Activated CD4-positive, alpha-beta memory T cell treated with anti-CD3 and anti-CD28 coated beads for 36 hours (primary cell): Measurements from ENCODE around the gene RPS21. TPM values are rescaled to one million over a fixed set of nuclear protein-coding genes. Genes with fewer than 3 reads are reported as not detected.
"Not testable (repeated sequence)": the region's sequence is repeated elsewhere in the genome, so short reads cannot be mapped to it uniquely, and the experiment has no call there.

Experiments
- CTCF ChIA-PET: fragments of 350-600 bp; sonication (Branson Sonifier 250); formaldehyde crosslinking; loops from one replicate; lab custom pipeline; 2021; ENCODE audit warnings: antibody characterized with exemption, inconsistent platforms; lab: Charles Lee
- POLR2A ChIA-PET: fragments of 350-600 bp; sonication (Branson Sonifier 250); formaldehyde crosslinking; loops from one replicate; lab custom pipeline; 2021; ENCODE audit warnings: antibody characterized with exemption; lab: Charles Lee
- DNase-seq: peaks from one replicate; pipeline ENCODE4 v3.0.0-alpha.2; 2020
- H3K27ac Mint-ChIP-seq: one replicate; pipeline ENCODE4 v1.8.0; 2021; ENCODE audit warnings: mixed read lengths
- H3K27me3 Mint-ChIP-seq: one replicate; pipeline ENCODE4 v1.8.0; 2021; ENCODE audit warnings: mixed read lengths
- H3K36me3 Mint-ChIP-seq: one replicate; pipeline ENCODE4 v1.8.0; 2021; ENCODE audit warnings: mixed read lengths
- H3K4me1 Mint-ChIP-seq: one replicate; pipeline ENCODE4 v1.8.0; 2021; ENCODE audit warnings: low read depth, mixed read lengths
- H3K4me3 Mint-ChIP-seq: one replicate; pipeline ENCODE4 v1.8.0; 2021; ENCODE audit warnings: mild to moderate bottlenecking, mixed read lengths
- H3K9me3 Mint-ChIP-seq: one replicate; pipeline ENCODE4 v1.8.0; 2021; ENCODE audit warnings: mixed read lengths
- intact Hi-C: fragments of 100-400 bp; cut with micrococcal nuclease; formaldehyde crosslinking; loops from one replicate; pipeline ENCODE4 v1.15.1; 2023
- total RNA-seq, 2 experiments: library from RNA; stranded (reverse); gene quantifications; one replicate each; pipeline ENCODE4 v1.2.3, GENCODE V29; 2021

Gene RPS21
- total RNA-seq, 2 experiments from 2014 or later: 2,488 to 2,529 TPM

DNA sequence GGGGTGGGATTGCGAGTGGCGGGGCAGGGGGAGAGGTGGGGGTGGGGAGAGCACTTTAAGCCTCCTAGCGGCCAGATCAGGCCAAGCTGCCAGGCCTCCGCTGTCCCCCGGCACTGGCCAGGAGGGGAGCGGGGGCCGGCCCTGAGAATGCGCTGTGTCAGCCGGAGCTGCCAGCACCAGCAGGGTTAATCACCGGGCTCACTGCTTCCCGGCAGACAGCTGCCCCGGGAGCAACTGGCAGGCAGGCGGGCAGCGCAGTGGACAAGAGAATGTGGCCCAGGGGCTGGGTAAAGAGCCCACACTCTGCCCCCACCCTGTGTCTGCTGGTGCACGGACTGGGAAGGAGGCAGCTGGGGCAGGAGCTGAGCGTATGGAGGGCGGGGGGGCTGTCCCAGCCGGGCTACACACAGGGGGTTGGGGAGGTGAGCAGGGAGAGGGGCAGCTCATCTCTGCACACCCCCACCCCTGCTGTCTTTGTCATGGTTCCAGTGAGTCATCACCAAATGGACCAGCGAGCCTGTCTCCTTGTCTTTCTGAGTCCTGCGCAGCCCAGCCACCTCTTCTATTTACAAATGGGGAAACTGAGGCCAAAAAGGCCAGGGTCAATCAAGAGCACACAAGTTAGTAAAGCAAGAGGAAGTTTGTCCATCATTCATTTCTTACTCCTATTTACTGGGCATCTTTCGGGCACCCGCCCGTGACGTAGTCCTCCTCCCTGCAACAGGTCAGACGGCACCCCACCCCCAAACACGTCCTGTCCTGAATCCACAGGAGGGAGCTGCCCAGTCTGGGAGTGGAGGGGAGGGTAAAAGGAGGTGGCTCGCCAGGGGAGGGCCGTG is 17.7 kb upstream of the RPS21 start:
- peaks cover 2% of the 10 kb centered on the region for H3K4me1 Mint-ChIP-seq
- intact Hi-C loops: no loop called here
- ChIA-PET POLR2A (interaction anchor here (1.0 kb wide), 1 partner anchor 12 kb away, joined by 3 read pairs; no protein-coding TSS in a partner anchor), CTCF (interaction anchor here (0.9 to 2.2 kb wide), 6 partner anchors 13 to 531 kb away, joined by 3 to 15 read pairs (median 4); no protein-coding TSS in a partner anchor)
- no peak overlapping the region for H3K27ac Mint-ChIP-seq
- DNase-seq: no peak
- H3K4me3 Mint-ChIP-seq: no peak overlapping the region
- H3K36me3 Mint-ChIP-seq: no peaks in the 10 kb centered on the region
- no peaks in the 10 kb centered on the region for H3K9me3 Mint-ChIP-seq
- peaks cover 24% of the 10 kb centered on the region for H3K27me3 Mint-ChIP-seq

DNA sequence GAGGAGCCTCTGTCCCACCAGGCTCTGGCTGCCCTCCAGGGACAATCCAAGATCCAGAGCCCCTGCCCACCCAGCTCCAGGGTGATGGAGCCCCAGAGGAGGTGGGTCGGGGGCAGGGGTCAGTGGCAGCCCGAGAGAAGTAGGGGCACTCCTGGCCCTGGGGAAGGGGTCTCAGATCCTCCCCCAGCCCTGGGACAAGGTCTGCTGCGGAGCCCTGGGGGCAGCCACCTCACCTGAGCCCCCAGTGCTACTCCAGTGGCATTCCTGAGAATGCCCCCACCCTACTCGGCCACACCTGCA is 17.1 kb upstream of the RPS21 start:
- intact Hi-C loops: no loop called here
- POLR2A ChIA-PET: no interaction called here

DNA sequence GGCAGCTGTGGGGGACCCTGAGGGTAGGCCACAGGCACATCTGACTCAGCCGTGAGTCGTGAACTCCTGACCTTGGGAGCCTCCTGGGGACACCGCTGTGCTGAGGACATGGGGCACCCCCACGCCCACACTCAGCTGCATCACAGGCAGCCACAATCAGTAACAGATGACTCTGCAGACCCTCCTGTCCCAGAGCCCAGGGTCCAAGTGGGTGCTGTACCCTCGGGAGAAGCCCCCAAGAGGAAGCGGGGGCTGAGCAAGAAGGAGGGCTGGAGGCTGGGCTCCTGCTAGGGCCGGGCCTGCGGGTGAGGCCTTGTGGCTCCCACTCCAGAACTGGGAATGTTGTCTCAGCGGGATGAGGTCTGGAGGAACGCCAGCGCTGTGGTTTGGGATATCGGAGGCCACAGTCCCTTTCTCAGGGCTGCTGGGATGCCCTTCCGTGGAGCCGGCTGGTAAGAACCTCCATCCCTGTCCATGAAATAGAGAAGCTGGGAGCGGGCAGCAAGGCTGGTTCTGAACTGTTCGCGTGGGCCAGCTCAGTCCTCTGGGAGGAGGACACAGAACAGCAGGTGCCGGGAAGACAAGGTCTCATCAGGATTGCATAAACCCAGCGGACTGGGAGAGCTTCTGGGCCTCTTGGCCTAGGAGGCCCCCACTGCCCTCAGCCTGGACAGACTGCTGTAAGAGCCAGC is 16.6 kb upstream of the RPS21 start:
- DNase-seq: peak; percentile 58
- CTCF ChIA-PET: no interaction called here
- H3K27ac Mint-ChIP-seq: no peak overlapping the region

More for the DNA sequence above, 17.1 kb upstream of the RPS21 start:
- no peaks in the 10 kb centered on the region for H3K9me3 Mint-ChIP-seq
- CTCF ChIA-PET: no interaction called here
- DNase-seq: no peak
- H3K36me3 Mint-ChIP-seq: no peaks in the 10 kb centered on the region
- no peak overlapping the region for H3K27ac Mint-ChIP-seq
- H3K4me3 Mint-ChIP-seq: no peak overlapping the region
- H3K27me3 Mint-ChIP-seq: peaks cover 22% of the 10 kb centered on the region
- H3K4me1 Mint-ChIP-seq: peaks cover 2% of the 10 kb centered on the region

DNA sequence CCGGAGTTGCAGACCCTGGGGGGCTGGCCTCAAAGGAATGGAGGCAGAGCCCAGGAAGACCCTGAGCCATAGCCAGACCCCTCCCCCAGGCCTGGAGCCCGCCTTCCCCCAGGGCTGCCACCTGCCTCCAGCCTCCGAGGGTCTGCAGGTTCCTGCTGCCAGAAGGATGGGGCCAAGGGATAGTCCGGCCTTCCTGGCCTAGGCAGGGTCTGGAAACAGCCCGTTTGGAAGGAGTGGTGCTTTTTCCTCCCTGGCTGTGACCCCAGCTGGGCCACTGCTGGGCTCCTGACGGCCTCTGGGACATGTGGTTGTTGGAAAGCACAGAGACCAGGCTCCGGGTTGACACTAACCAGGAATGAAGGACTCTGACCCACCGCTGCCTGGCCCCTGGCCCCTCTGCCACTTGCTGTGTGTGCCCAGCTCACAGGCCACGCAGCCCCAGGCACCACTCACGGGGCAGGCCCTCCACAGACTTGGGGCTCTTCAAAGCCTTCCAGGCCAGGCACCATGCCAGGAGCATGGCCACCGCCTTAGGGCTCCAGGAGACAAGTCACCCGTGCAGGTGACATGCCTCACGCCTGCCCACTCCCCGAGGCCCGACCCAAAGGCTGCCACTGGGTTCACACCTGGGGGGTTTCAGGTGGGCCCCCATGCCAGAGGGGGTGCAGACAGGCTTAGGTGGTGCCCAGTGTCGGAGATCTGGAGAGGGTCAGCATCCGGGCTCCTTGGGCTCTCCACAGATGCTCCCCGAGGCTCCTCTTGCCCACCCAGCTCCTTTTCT is 15.9 kb upstream of the RPS21 start:
- CTCF ChIA-PET: no interaction called here
- Mint-ChIP-seq H3K4me1 (peaks cover 2% of the 10 kb centered on the region), H3K36me3 (no peaks in the 10 kb centered on the region), H3K27me3 (peaks cover 12% of the 10 kb centered on the region), H3K4me3 (no peak overlapping the region), H3K27ac (no peak overlapping the region), H3K9me3 (no peaks in the 10 kb centered on the region)
- intact Hi-C loops: no loop called here
- no peak for DNase-seq
- POLR2A ChIA-PET: no interaction called here

More for the DNA sequence above, 16.6 kb upstream of the RPS21 start:
- intact Hi-C loops: no loop called here
- POLR2A ChIA-PET: no interaction called here
- Mint-ChIP-seq H3K36me3 (no peaks in the 10 kb centered on the region), H3K27me3 (peaks cover 17% of the 10 kb centered on the region), H3K4me3 (no peak overlapping the region), H3K4me1 (peaks cover 2% of the 10 kb centered on the region), H3K9me3 (no peaks in the 10 kb centered on the region)

DNA sequence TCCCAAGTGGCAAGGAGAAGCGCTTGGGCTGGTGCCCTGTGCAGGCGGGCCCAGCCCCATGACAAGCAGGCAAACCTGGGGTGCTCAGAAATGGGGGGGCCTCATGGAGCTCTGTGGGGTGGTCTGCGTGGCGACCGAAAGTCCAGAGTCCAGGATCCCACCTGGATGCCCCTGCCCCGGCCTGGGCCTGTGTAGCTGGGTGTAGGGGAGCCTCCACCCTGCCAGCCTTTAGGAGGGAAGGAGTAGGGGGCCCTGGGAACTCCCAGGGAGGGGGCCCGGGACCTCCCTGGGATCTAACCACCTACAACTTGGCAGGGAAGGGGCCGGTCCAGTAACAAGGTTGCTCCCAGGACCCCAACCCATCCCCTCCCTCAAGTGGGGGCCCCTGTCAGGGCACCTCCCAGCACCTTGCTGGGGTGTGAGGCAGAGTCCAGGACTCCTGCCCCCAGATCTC is 15.3 kb upstream of the RPS21 start:
- Mint-ChIP-seq H3K4me3 (no peak overlapping the region), H3K4me1 (peaks cover 2% of the 10 kb centered on the region), H3K27ac (no peak overlapping the region), H3K36me3 (no peaks in the 10 kb centered on the region), H3K9me3 (no peaks in the 10 kb centered on the region), H3K27me3 (peaks cover 12% of the 10 kb centered on the region)
- CTCF ChIA-PET: interaction anchor here (0.6 kb wide), 1 partner anchor 79 kb away, joined by 4 read pairs; no protein-coding TSS in a partner anchor
- no peak for DNase-seq
- POLR2A ChIA-PET: no interaction called here
- intact Hi-C loops: no loop called here

DNA sequence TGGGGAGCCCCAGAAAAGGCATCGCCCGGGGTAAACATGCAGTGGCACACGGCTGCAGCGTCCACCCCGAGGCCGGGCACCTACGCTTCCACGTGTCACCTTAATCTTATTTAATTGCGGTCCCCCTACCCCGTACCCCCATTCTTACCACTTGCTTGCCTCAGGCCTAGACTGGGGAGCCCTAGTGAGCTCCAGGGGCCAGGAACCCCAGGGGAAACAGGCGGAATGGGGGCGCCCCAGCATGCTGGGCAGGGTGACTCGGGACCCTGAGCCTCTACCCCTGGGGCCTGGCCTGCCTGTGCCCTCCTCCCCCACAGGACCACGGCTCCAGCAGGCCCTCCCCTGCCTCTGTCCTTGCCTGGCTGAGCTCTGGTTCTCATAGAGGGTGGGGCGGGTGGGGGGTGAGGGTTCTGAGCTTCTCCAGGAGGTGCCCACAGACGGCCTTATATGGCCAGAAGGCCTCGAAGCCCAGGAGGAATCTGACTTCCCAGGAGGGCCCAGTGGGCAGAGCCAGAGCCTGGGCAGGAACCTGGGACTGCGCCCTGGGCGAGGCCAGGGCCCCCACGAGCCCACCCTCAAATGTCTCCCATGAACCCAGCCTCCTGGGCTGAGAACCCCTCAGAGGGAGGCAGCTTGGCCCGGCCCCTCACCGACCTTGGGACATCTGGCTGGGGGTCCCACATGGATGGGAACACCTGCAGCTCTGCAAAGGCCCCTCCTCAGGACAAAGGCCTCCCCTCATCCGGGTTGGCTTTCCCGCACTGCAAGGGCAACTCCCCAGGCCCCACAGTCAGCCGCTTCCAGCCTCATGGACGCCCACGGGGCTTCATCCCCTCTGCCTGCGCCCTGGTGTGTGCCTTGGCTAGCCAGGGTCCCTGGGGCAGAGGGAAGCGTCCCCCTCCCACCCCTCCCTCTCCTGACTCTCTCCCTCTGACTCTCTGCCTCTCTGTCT is 14.6 kb upstream of the RPS21 start:
- Mint-ChIP-seq H3K27ac (no peak overlapping the region), H3K27me3 (peaks cover 12% of the 10 kb centered on the region), H3K9me3 (no peaks in the 10 kb centered on the region), H3K4me3 (no peak overlapping the region), H3K4me1 (peaks cover 2% of the 10 kb centered on the region), H3K36me3 (no peaks in the 10 kb centered on the region)
- intact Hi-C loops: no loop called here
- ChIA-PET POLR2A (no interaction called here), CTCF (interaction anchor here (0.6 kb wide), 1 partner anchor 80 kb away, joined by 4 read pairs; no protein-coding TSS in a partner anchor)
- no peak for DNase-seq

DNA sequence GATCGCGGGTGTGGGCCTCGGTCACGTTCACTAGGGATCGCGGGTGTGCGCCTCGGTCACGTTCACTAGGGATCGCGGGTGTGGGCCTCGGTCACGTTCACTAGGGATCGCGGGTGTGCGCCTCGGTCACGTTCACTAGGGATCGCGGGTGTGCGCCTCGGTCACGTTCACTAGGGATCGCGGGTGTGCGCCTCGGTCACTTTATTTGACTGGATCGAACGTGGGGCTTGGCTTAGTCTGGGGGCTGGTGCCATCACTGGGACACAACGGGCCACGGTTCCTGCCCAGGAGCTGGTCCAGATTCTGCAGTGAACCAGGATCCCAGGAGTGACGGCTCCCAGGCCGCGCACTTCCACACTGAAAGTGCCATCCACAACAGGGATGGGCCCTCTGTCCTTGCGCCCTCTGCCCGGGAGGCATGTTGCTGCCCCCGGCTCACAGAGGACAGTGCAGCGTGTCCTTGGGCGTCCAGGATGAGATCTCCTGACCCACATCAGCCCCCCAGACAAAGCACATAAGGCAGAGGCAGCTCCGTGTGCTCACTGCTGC is 13.2 kb upstream of the RPS21 start:
- H3K36me3 Mint-ChIP-seq, H3K27me3 Mint-ChIP-seq, DNase-seq, POLR2A ChIA-PET, H3K4me1 Mint-ChIP-seq, intact Hi-C loops, H3K4me3 Mint-ChIP-seq, H3K9me3 Mint-ChIP-seq, CTCF ChIA-PET, H3K27ac Mint-ChIP-seq: not testable (repeated sequence)

- H3K4me1 Mint-ChIP-seq: no peaks in the 10 kb centered on the region
- H3K36me3 Mint-ChIP-seq: no peaks in the 10 kb centered on the region
- ChIA-PET POLR2A (no interaction called here), CTCF (no interaction called here)
- no peak overlapping the region for H3K4me3 Mint-ChIP-seq
- peaks cover 4% of the 10 kb centered on the region for H3K27me3 Mint-ChIP-seq
- no peak for DNase-seq
- no peaks in the 10 kb centered on the region for H3K9me3 Mint-ChIP-seq
- H3K27ac Mint-ChIP-seq: no peak overlapping the region
- intact Hi-C loops: no loop called here
These were observed 12.4 kb upstream of the RPS21 start for GRCh38 chr20:62374331-62375152.

DNA sequence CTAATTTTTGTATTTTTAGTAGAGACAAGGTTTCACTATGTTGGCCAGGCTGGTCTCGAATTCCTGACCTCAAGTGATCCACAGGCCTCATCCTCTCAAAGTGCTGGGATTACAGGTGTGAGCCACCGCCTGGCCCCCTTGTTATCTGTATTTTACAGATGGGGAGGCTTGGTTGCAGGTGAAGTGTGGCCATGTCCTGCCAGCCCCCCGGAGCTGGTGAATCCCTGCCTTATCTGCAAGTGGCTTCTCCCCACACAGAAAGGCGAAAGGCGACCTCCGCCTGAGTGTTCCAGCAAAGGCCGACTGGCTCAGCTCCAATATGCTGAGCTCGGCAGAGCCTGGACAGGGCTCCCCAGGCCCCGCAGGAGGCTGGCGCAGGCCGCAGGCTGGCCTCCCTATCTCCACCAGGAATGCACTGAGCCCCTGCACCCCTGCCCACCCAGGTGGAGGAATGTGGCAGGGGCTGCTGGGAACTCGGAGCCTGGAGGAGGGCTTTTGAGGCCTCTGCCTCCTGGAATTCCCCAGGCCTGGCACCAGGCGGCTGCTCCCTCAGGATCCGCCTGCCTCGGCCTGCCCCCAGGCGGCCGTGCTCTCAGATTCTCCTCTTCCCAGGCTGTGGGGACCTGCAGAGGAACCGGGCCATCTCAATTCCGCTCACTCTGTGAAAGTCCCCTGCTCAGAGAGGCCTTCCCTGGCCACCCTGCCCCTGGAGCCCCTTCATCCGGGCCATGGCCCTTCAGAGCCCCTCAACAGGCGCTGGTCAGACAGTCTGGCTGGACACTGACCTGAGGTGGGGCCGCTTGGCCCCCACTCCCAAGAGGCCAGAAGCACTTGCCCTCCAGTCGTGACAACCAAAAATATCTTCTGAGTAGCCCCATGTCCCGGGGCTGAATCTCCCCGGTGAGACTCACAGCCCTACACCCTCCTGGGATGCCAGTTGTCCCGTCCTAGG is 10.5 kb upstream of the RPS21 start:
- no peaks in the 10 kb centered on the region for H3K4me1 Mint-ChIP-seq
- H3K9me3 Mint-ChIP-seq: no peaks in the 10 kb centered on the region
- no peak for DNase-seq
- no peak overlapping the region for H3K27ac Mint-ChIP-seq
- no peak overlapping the region for H3K4me3 Mint-ChIP-seq
- no peaks in the 10 kb centered on the region for H3K36me3 Mint-ChIP-seq
- peaks cover 4% of the 10 kb centered on the region for H3K27me3 Mint-ChIP-seq
- CTCF ChIA-PET: interaction anchor here (0.6 kb wide), 1 partner anchor 1334 kb away, joined by 3 read pairs; no protein-coding TSS in a partner anchor
- POLR2A ChIA-PET: no interaction called here
- intact Hi-C loops: no loop called here

DNA sequence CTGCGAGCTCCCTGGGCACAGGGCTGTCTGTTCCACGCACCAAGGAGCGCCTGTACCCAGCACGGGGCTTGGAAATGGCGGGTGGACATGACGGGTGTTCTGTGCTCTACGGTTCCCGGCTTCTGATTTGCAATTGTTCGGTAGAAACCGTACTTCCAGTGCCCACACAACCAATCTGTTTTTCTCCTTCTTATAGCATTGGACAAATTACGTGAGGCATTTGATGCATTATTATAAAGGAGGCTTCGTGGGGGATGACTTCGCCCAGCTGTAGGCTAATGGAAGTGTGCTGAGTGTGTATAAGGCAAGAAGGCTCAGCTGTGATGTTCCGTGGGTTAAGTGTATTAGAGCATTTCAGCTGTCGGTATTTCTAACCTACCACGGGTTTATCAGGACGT is 9.8 kb upstream of the RPS21 start:
- ChIA-PET POLR2A (no interaction called here), CTCF (interaction anchor here (0.6 kb wide), 1 partner anchor 1334 kb away, joined by 3 read pairs; no protein-coding TSS in a partner anchor)
- Mint-ChIP-seq H3K27ac (no peak overlapping the region), H3K4me3 (no peak overlapping the region), H3K4me1 (peaks cover 3% of the 10 kb centered on the region), H3K9me3 (peaks cover 1% of the 10 kb centered on the region), H3K36me3 (peaks cover 4% of the 10 kb centered on the region), H3K27me3 (peaks cover 4% of the 10 kb centered on the region)
- intact Hi-C loops: no loop called here
- DNase-seq: no peak
